ENCODE measurements around the gene NMRK2.
A peak's percentile ranks its signal among the peaks of the same experiment; 100 is the strongest.

NMRK2 gene

DNA sequence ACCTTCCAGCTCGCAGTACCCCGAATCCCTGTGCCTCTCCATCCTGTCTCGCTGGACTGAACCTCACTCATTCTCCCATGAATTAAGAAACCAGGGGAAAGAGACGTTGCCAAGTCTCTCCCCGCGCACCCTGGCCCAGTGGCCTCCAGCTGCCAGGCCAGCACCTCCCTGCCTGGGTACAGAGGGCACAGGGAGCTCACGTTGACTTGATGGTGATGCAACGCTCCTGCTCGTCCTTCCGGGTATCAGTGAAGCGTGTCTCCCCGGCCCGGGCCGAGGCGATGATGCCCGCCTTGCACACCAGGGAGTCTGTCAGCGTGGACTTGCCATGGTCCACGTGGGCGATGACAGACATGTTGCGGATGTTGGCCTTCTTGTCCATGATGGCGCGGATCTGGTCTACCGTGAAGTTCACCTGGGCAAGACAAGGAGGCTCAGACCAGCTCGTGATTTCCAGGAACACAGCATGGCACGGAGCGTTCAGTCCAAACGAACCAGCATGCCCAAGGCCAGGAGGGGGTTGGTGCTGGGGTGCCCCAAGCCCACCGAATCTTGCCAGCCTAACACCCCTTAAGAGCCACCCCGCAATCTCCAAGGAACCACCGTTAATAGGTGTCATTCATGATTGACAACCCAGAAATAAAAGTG, 51.2 kb downstream of the NMRK2 start:
- TF ChIP-seq RAD21 (IDR thresholded peaks at IDR 0.05; ENCODE audit: low read depth): no peak
- TF ChIP-seq TAF1 (IDR thresholded peaks at IDR 0.05; ENCODE audit: low read depth): no peak
- TF ChIP-seq EGR1 (IDR thresholded peaks at IDR 0.05): no peak
- TF ChIP-seq TEAD4 (IDR thresholded peaks at IDR 0.05): no peak
- TF ChIP-seq, protein P1, sequence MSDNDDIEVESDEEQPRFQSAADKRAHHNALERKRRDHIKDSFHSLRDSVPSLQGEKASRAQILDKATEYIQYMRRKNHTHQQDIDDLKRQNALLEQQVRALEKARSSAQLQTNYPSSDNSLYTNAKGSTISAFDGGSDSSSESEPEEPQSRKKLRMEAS (IDR thresholded peaks at IDR 0.05): peak; percentile 90
- TF ChIP-seq CREB1 (IDR thresholded peaks at IDR 0.05; ENCODE audit: low read depth): no peak
- peak; percentile 62 for TF ChIP-seq YY1 (IDR thresholded peaks at IDR 0.05; ENCODE audit: low read depth)
- TF ChIP-seq, protein P2, sequence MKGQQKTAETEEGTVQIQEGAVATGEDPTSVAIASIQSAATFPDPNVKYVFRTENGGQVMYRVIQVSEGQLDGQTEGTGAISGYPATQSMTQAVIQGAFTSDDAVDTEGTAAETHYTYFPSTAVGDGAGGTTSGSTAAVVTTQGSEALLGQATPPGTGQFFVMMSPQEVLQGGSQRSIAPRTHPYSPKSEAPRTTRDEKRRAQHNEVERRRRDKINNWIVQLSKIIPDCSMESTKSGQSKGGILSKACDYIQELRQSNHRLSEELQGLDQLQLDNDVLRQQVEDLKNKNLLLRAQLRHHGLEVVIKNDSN (IDR thresholded peaks at IDR 0.05): peak; percentile 46; the same call in 1 of the 2 replicates
- TF ChIP-seq, protein P3, sequence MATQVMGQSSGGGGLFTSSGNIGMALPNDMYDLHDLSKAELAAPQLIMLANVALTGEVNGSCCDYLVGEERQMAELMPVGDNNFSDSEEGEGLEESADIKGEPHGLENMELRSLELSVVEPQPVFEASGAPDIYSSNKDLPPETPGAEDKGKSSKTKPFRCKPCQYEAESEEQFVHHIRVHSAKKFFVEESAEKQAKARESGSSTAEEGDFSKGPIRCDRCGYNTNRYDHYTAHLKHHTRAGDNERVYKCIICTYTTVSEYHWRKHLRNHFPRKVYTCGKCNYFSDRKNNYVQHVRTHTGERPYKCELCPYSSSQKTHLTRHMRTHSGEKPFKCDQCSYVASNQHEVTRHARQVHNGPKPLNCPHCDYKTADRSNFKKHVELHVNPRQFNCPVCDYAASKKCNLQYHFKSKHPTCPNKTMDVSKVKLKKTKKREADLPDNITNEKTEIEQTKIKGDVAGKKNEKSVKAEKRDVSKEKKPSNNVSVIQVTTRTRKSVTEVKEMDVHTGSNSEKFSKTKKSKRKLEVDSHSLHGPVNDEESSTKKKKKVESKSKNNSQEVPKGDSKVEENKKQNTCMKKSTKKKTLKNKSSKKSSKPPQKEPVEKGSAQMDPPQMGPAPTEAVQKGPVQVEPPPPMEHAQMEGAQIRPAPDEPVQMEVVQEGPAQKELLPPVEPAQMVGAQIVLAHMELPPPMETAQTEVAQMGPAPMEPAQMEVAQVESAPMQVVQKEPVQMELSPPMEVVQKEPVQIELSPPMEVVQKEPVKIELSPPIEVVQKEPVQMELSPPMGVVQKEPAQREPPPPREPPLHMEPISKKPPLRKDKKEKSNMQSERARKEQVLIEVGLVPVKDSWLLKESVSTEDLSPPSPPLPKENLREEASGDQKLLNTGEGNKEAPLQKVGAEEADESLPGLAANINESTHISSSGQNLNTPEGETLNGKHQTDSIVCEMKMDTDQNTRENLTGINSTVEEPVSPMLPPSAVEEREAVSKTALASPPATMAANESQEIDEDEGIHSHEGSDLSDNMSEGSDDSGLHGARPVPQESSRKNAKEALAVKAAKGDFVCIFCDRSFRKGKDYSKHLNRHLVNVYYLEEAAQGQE (IDR thresholded peaks at IDR 0.05; ENCODE audit: low read depth): no peak
- TF ChIP-seq ZBTB7A (IDR thresholded peaks at IDR 0.05; ENCODE audit: low read depth): no peak
- TF ChIP-seq FOXM1 (IDR thresholded peaks at IDR 0.05; ENCODE audit: borderline replicate concordance, low read depth): no peak
- TF ChIP-seq CEBPB (IDR thresholded peaks at IDR 0.05): no peak
- TF ChIP-seq TCF12 (IDR thresholded peaks at IDR 0.05; ENCODE audit: low read depth): no peak
- TF ChIP-seq EP300 (IDR thresholded peaks at IDR 0.05; ENCODE audit: borderline replicate concordance): no peak; the same call in 1 of the 2 replicates
- no peak for TF ChIP-seq NFIC (IDR thresholded peaks at IDR 0.05)

DNA sequence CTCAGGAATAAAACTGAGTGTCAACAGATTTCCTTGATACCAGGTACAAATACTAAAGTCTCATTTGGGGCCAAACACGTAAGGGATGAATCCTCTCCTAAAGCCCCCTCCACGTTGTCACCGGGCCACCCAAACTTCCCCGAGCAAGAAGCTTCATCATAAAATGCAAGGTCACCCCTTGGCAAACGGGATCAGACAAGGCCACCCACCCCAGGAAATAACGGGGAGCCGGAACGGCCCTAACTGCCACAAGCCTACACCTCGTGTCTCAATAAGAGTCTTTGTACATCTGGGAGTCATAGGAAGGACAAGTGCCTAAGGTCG, 51.7 kb downstream of the NMRK2 start:
- TF ChIP-seq EP300 (IDR thresholded peaks at IDR 0.05; ENCODE audit: borderline replicate concordance): no peak
- no peak for TF ChIP-seq FOXM1 (IDR thresholded peaks at IDR 0.05; ENCODE audit: borderline replicate concordance, low read depth)
- TF ChIP-seq EGR1 (IDR thresholded peaks at IDR 0.05): no peak
- TF ChIP-seq ZBTB7A (IDR thresholded peaks at IDR 0.05; ENCODE audit: low read depth): 0 out of 2 replicates have a peak, but pooled peaks have one; percentile 6
- TF ChIP-seq, protein P1 (IDR thresholded peaks at IDR 0.05): no peak
- TF ChIP-seq, protein P3 (IDR thresholded peaks at IDR 0.05; ENCODE audit: low read depth): no peak
- no peak for TF ChIP-seq CREB1 (IDR thresholded peaks at IDR 0.05; ENCODE audit: low read depth)
- TF ChIP-seq, protein P2 (IDR thresholded peaks at IDR 0.05): no peak

DNA sequence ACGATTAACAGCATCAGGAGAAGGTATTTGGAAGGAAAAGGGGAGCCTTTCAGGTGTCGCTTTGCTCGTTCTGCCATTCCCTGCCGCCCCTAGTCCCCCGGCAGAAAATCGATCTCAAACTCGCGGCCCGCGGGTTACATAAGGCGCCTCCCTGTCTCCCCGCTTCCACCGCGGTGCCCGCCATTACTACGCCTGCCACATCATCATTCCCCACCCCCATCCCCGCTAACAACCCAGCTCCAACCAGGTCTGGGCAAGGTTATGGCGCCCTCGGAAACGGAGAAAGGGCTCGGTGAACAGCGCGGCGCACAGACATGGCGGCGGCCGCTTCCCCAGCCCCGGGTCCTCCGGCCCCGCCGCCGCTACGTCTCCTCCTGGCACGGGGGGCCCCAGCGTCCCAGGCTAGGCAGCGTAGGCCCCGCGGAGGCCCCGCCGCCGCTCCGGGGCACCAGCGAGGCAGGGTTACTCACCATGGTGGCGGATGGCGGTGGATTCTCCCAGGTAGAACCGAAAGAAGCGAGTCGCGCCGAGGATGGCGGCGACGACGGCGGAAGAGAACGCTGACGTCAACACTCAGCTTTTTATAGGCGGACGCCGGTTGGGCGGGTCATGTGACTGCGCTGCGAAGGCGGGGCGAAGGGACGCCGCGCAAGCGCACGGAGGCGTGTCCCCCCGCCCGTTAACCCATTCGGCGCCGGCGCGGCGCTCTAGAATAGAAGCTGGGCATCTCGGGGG, 52.2 kb downstream of the NMRK2 start, which contains the start of gene EEF2:
Gene EEF2 (minus strand): TSS at position 556 of the 735 bp plus-strand sequence. CDS start 83 bp downstream, at position 473.
- TF ChIP-seq, protein P2 (IDR thresholded peaks at IDR 0.05): peak; percentile 97
- TF ChIP-seq NFIC (IDR thresholded peaks at IDR 0.05): peak; percentile 7; the same call in 1 of the 2 replicates
- TF ChIP-seq TAF1 (IDR thresholded peaks at IDR 0.05; ENCODE audit: low read depth): peak; percentile 100
- peak; percentile 65 for TF ChIP-seq TCF12 (IDR thresholded peaks at IDR 0.05; ENCODE audit: low read depth)
- TF ChIP-seq, protein P1 (IDR thresholded peaks at IDR 0.05): peak; percentile 89
- TF ChIP-seq YY1 (IDR thresholded peaks at IDR 0.05; ENCODE audit: low read depth): peak; percentile 89
- no peak for TF ChIP-seq ZBTB7A (IDR thresholded peaks at IDR 0.05; ENCODE audit: low read depth)
- peak; percentile 17; the same call in 1 of the 2 replicates for TF ChIP-seq EP300 (IDR thresholded peaks at IDR 0.05; ENCODE audit: borderline replicate concordance)
- TF ChIP-seq CREB1 (IDR thresholded peaks at IDR 0.05; ENCODE audit: low read depth): peak; percentile 76
- TF ChIP-seq FOXM1 (IDR thresholded peaks at IDR 0.05; ENCODE audit: borderline replicate concordance, low read depth): no peak
- peak; percentile 4; the same call in 1 of the 2 replicates for TF ChIP-seq EGR1 (IDR thresholded peaks at IDR 0.05)
- no peak for TF ChIP-seq RAD21 (IDR thresholded peaks at IDR 0.05; ENCODE audit: low read depth)
- TF ChIP-seq, protein P3 (IDR thresholded peaks at IDR 0.05; ENCODE audit: low read depth): no peak
- no peak for TF ChIP-seq TEAD4 (IDR thresholded peaks at IDR 0.05)
- 0 out of 2 replicates have a peak, but pooled peaks have one; percentile 26 for TF ChIP-seq CEBPB (IDR thresholded peaks at IDR 0.05)

Data from Ishikawa (cell line).